NCI-H128 (cell line): ENCODE results near the gene AGPAT4.

Experiments used
- DNase-seq: peaks from one replicate; lab custom pipeline; 2025; ENCODE audit not compliant: unreplicated experiment; lab: John Stamatoyannopoulos, UW

Gene AGPAT4

DNA sequence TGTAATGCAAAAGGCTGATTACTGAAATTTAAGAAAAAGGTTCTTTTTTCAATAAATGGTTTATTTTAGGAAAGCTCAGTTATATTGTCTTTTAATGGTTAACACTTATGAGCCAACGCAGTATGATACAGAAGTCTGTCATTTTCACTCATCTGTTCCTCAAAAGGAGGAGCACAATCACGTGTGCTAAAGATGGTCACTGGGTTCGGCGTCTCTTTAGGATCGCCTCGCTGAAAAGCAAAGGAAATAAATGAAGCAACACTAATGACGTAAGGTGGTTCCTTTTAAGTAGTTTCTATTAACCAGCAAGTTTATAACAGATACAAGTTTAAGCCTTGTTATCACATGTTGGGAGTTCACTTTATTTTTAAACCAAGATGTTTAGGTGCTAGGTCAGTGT is 156.6 kb downstream of the AGPAT4 start:
- no peak for DNase-seq

DNA sequence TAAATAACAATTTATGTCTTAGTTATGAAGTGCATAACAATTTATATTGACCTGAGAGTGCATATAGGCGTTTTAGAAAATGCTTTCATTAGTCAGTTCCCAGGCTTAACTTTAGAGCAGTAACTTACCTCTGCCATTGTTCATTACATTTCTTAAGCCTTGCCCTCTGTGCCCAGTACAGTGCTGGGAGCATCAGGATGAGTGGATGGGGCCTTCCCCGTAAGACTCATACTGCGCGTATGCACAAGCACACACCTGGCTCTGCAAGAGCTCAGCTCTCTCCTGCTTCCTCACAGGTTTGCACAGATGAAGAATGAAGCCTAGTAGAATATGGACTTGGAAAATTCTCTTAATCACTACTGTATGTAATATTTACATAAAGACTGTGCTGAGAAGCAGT is 157.3 kb downstream of the AGPAT4 start:
- no peak for DNase-seq

DNA sequence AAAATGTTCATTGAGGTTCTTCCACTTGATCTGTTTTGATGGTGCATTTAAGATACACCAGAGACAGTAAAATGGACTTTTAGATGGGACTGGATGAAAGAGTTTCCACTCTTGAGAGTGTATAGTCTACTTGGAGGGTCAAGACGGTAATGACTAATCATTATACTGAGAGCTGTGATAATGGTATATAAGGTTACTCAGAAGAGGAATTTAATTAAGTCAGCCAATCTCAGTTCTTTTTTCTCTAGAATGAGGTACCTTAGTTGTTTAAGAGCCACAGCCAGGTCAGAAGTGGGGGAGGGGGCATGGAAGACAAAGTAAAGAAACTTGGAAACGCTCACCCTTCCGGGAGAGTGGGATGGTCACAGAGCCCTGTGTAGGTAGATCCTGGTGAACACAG is 158.4 kb downstream of the AGPAT4 start:
- DNase-seq: no peak

DNA sequence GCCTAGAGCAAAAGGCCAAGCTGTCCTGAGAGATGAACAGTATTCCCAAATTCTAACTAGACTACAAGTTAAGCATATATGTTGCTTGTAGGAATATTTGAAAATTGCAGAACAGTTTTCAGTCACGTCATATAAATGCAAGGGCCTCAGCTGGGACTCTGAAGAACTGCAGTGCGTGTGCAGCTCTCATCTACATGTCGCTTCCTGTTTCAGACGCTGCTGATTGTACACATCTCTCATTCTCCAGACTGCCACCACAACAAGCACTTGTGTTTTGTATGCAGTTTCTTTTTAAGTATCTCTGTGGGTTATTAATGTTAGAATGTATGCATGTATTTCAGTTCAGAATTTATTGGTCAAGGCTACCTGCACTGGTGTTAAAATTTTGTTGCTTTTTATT is 162.6 kb downstream of the AGPAT4 start:
- DNase-seq: no peak

DNA sequence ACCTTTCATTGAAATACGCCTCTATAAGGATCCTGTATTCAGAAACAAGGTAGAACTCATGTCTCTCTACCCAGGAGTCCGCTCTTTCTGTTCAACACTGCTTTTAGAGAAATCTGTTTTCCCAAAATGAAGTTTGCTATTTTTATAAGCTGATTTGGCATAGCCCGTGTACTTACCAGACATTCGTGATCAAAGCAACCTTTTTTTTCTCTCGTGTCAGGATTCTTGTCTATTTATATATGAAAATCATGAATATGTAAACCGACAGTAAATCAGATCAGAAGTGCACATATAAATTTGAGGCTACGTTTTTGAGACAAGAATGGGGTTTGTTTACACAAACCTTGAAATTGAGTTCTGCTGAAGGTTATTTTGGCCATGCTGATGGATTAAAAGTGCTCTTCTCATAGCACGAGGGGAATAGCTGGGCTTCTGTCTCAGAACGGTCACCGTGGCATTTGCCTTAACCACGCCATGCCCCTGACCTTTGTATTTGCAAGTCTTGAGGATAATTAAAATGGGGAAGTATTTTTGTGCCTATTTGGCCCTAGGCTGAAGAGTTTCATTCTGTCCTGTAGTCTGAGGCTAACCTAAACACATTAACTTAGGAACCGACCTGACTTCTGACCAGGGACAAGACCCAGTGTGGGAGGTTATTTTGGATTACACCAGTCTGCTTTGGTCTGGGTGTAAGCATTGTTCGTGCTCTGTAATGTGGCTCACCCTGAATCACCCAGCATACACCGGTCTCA is 163.7 kb downstream of the AGPAT4 start:
- no peak for DNase-seq

DNA sequence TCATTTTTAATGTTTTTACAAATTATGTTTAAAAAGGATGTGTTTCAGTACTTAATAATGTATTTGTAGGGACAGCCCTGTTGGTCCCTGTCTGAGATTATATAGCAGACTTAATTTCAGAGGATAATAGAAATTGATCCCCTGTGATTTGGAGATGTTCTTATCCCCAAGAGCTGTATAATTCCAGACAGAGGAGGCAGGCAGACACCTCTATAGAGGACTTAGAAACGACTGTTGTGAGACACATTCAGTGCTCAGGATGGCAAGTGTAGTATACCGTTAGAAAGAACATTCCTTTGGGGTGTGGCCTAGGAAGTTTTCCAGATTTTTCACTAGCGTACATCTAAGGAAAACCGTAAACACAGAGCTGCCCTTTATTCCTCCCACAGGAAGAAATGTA is 164.5 kb downstream of the AGPAT4 start:
- DNase-seq: no peak

DNA sequence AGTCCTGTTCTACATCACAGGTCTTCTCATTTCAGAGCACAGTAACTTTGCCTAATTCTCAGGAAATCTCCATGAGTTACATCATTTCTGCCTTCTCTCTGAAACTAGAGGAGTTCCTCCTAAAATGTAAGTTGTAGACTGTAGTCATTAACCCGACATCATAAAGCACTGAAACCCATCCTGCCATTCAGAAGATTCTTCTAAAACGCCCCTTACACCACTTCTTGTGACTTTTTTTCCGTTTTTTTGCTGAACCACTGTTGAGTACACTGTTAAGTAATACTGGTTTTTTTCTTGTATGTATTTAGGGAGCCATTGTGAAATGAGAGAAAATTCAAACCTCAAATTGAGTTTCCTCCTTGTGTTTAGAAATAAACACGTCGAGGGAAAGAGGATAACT is 164.9 kb downstream of the AGPAT4 start:
- no peak for DNase-seq

DNA sequence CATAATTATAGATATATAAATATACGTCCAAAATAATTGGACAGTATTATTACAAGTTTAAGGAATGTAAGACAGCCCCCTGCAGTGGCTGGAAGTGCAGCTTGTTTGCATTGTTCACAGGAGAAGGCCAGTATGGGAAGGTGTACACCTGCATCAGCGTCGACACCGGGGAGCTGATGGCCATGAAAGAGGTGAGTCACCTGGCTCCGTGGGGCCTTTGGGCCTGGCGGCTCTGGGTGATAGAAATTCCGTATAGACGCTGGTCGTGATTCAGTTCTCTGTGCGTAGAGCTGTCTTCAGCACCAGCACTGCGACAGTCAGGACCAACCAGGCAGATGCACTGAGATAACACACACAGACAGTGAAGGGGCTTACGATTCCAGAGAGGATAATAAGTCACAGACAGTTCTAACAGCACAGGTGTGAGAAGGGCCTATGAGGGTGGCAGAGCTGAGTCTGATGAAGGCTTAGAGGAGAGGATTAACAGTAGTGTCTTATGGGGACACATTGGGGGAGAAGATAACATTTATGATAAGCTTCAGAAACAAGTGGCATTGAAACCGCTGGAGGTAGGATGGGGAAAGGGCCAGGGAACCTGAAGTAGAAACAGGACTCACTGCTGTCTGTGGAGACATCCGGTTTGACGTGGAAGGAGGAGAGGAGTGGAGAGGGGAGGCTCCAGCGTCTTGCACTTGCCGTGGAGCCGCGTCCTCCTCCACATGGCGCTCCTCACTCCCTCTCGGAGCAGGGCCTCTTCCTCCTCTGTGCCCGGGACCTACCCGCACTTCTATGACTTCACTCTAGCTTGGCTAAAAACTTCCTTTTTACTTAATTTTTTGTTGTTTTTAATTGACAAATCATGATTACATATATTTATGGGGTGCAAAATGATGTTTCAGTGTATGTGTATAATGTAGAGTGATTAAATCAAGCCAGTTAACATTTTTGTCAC is 165.8 kb downstream of the AGPAT4 start:
- DNase-seq: no peak

DNA sequence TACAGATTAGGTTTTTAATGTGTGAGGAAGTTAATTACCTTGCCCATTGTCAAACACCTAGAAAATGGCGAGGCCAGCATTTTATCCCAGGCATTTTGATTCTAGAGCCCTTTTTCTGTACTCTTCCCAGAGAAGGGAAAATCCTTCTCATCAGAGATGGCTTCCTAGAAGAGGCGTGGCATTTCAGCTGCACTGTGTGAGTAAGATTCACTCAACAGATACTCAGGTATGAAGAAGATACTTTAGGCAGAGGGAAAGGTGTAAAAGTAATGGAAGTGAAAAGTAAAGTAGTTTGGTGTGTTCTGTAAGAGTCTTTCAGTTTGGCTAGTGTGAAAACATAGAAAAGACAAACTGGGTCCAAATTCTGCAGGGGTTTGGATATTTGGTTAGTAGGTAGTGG is 168.5 kb downstream of the AGPAT4 start:
- DNase-seq: no peak

DNA sequence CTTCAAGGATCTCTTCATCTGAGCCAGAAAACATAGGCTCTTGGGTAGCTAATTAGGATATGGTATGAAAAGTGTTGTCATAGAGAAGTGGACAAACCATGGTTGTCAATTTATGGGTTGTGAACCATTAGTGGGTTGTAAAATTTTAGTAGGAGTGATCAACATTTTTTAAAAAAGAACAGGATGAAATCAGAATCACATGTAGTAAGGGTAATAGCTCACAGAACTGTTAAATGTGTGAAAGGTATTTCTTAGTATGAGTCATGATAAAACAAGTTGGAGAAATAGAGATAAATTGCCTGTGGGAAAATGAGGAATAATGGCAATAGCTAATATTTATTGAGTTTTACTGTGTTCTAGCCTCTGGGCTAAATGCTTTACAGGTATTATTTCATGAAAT is 168.9 kb downstream of the AGPAT4 start:
- DNase-seq: no peak

DNA sequence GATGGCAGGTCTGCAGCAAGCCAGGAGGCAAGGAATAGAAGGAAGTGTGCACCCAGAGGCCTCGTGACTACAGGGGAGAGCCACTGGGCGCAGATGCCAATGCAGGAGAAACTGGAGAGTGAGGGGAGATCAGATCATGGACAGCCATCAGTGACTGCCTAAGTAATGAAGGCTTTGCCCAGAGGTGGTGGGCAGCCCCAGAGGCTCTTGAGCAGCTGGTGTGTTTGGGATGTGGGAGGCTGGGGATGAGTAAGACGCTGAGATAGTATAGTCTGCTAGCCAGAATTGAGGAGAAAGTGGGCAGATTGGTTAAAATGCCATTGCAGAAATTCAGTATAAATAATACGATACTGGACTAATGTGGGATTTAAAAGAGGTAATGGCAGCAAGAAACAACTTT is 170.4 kb downstream of the AGPAT4 start:
- DNase-seq: no peak

DNA sequence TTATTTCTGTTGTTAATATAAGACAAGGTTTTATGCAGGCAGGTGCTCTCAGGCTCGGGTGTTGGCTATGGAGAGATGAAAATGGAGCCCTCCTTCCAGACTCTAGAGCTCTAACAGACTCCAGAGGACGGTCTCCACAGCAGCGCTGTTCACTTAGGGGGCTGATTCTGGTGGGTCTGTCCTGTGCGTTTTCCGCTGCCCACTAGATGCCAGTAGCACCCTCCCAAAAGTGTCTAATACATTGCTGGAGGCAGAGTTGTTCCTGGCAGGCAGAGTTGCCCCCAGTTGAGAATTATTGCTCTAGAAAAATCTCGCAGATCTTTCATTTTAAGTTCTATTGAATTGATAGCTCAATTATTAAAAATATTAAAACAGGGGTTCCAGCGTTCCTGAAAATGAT is 172.3 kb downstream of the AGPAT4 start:
- DNase-seq: no peak

DNA sequence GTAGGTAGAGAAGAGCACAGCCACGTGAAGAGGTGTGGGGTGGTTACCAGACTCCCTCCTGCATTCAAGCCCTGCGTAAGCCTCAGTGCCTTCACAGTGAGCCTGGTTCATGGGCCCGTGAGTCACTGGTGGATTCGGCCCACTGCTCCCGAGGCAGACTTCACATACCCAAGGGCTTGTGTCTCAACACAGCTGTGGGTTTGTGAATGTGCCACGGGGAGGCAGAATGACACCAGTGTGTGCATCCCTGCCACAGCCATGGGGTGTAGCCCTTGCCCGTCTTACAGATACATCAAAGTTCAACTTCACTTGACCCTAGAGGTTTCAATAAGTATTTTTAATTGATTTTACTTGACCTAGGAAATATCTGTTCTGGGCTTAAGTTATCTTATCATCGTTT is 173.8 kb downstream of the AGPAT4 start:
- DNase-seq: no peak

DNA sequence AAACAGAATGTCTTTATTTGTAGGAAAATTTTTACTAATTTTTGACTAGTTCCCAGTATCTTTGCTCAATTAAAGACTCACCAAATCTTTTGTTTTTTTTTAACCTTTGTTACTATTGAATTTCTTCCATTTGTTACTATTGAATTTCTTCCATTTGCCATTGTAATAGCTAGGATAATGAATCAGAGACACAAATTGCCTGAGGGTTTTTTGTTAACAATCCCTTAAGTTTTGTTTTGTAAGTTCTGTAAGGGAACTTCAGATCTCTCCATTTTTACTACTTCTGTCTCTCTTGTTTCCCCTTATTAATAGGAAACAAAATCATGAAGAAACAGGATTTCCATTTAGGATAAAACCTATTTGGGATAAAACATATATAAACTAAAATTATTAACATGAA is 177.9 kb downstream of the AGPAT4 start:
- no peak for DNase-seq

DNA sequence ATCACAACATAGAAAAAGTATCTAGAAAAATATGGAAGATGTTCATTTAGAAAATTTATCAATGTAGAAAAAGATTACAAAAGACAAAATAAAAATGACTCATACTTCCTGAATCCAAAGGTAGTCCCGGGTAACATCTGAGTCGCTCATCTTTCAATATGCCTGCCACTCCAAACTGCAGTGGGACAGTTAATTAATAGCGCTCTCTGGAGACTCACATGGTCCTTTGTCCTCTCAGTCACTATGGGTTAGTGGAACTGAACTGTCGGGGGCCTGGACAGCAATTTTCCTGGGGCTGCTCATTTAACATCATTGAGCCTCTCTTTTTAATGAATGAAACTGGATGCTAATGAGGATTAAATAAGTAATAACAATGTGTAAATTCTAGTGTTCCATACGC is 178.9 kb downstream of the AGPAT4 start:
- DNase-seq: no peak

DNA sequence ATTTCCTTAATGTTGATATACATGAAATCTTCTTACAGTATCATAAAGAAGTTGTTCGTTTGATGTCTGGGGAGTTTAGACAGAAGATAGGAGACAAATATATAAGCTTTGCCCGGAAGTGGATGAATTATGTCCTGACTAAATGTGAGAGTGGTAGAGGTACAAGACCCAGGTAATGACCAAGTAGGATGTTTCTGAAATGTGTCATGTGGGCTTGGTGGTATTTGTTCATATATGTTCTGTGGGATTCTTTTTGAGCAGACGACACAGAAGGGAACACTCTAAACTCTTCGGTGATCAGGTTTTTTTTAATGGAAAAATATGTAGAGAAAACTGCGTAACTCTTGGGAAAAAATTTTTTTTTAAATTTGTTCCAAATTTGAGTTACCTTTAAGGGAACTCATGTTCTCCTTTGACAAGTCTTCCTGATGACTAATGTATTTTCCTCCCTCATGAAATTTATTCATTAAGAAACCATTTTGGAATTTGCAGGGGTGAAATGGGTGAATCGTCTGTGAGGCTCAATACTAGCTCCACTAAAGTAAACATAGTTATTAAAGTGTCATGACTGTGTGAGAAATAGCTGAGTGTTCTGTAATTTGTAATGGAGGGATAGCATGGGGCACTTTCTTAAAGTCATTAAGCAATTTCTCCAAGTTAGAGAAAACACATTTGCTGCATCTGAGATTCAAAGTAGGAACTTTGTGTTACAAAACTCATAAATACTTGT is 181.7 kb downstream of the AGPAT4 start:
- no peak for DNase-seq

DNA sequence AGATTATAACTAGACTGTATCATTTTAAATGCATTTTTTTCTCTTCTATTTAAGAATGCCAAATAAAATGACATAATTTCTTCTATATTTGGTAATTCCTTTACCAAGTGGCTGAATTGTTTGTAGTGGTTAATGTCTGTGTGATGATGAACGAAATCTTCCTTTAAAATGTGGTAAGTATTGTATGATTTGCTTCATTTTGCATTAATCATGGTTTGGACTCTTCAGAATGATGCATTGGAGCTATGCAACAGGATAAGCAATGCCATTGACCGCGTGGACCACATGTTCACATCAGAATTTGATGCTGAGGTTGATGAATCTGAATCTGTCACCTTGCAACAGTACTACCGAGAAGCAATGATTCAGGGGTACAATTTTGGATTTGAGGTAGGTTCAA is 182.7 kb downstream of the AGPAT4 start:
- DNase-seq: no peak

DNA sequence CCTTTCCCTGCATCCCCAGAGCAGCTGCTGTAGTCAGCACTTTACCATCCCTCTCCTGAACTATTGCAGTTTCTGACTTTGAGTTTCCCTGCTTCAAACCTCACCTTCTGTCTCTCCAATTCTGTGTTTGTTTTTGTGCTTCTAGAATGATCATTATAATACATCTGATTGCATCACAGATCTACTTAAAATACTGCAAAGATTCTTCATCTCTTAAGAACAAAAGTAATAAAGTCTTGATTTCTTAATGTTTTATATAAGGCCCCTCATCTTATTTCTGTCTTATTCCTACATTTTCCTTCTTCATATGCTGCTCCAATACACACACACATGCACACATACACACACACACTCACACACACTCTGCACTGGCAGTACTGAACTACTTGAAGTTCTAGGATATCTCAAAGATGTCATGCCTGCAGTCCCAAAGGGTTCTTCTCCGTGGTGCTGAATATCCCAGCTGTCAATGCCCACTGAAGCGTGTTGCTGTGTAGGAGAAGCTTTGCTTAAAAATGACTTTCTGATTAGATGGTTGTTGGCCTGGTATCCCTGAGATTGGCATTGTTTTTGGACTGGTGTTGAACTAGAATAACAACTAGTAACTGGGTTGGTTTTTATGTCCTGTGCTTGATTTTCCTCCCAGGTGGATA is 185.1 kb downstream of the AGPAT4 start:
- DNase-seq: no peak

DNA sequence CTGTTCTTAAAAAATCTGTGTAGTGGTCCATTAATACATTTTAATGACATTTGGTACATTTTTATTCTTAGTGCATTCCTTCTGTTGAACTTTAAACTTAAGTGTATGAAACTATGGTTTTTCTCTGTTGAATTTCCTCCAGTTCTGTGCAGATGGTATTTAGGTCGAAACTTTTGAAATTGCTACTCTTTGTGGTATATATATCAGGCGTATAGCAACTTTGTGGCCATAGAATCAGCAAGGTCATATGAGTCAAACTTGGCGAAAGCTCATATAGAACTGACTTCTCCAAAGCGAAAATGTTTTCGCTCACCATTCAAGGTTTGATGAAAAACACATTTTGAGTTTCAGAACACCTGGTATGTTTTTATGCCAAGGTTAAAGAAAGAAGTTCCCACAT is 188.6 kb downstream of the AGPAT4 start:
- DNase-seq: no peak

DNA sequence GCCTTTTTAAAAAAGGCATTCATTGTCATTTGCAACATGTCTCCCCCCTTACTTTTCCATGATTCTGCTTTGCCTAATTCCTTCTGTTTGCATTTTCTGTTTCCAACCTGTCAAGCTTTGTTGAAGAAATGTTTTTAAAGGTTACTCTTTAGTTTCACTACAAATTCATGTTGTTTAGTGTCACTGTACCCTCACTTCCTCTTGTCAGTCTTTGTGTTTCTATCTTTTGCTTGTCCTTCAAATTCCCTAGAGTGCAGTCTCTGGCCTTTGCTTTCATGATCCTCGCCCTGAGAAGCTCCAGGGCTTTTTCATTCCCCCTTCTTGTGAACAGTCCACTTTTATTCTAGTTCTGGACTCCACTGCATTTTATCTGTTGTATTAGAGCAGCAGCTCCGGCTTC is 191.6 kb downstream of the AGPAT4 start:
- no peak for DNase-seq

DNA sequence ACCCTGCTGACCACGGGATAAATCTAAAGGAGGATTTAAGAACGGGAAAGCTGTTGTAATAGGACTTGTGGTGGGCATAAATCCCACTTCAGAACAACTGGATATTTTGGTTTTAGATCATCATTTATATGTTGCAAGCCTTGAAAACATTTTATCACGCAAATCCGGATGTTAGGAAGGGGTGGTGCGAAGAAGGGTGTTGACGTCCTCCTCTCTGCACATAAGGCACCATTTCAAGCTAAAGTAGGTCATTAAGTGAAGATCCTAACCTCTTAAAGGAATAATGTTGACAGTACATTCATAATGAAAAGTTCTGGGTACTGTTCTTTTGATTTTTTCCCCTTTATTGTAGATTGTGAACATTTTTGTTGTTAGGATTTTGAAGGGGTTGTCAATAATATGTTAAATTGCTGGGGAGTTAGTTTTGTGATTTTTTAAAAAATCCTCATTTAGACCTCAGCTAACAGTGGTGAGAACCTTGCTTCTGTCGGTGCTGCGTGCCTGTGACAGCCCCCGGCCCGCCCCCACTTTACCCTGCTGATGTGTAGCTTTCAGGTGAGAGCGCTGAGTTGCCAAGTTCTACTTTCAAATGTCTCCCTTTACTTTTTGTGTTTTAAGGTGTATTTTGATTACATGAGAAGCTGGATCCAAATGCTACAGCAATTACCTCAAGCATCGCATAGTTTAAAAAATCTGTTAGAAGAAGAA is 193.4 kb downstream of the AGPAT4 start:
- no peak for DNase-seq
